ENCODE results near the gene GDF9. TPM values are rescaled to one million over a fixed set of nuclear protein-coding genes. Genes with fewer than 3 reads are reported as not detected.

The GDF9 gene
- total and polyA plus RNA-seq, 5 experiments from 2014 or later: 0.30 to 1.7 (median 0.85) TPM; not detected in 1

GRCh38 chr5:132812123-132812765, 54.0 kb downstream of the GDF9 start:
- Mint-ChIP-seq H3K4me3 (peak overlapping the region in 9 of 10 donors; percentile 73 to 88 (median 81)), H3K27me3 (peaks cover 35 to 57% (median 53%) of the 10 kb centered on the region in 5 donors), H3K4me1 (peaks cover 5 to 12% (median 10%) of the 10 kb centered on the region in 4 donors), H3K36me3 (no peaks in the 10 kb centered on the region), H3K27ac (peak overlapping the region in 1 of 10 donors; percentile 22), H3K9me3 (peaks cover 0 to 2% (median 0%) of the 10 kb centered on the region in 9 donors)
- no peak for DNase-seq
- POLR2A ChIA-PET: no interaction called here
- no peak for ATAC-seq

Other genes starting within 250 kb of the GDF9 start
- gene IL13, start 208.3 kb downstream of the GDF9 start, total RNA-seq: under 1 TPM in 1 of 2 experiments, not detected in 1; 0.31 TPM
- not detected for gene IL13, start 208.3 kb downstream of the GDF9 start, polyA plus RNA-seq
- not detected for gene IL4, start 192.5 kb downstream of the GDF9 start, total RNA-seq
- not detected for gene IL4, start 192.5 kb downstream of the GDF9 start, polyA plus RNA-seq
- 10 to 100 TPM; 15.1 to 16.9 TPM for gene KIF3A, start 128.9 kb downstream of the GDF9 start, total RNA-seq
- gene KIF3A, start 128.9 kb downstream of the GDF9 start, polyA plus RNA-seq: 10 to 100 TPM in 2 of 3 donors, 1 to 10 TPM in 1; 8.5 to 13.5 (median 11.5) TPM
- 10 to 100 TPM in 1 of 2 experiments, 1 to 10 TPM in 1; 10.0 to 10.2 TPM for gene CCNI2, start 119.0 kb downstream of the GDF9 start, total RNA-seq
- gene CCNI2, start 119.0 kb downstream of the GDF9 start, polyA plus RNA-seq: 1 to 10 TPM; 1.1 to 2.8 (median 1.7) TPM
- gene SEPTIN8, start 89.2 kb downstream of the GDF9 start, total RNA-seq: 1 to 10 TPM; 5.8 to 6.6 TPM
- gene SEPTIN8, start 89.2 kb downstream of the GDF9 start, polyA plus RNA-seq: 1 to 10 TPM in 2 of 3 donors, under 1 TPM in 1; 0.82 to 1.2 (median 1.1) TPM
- not detected for gene SOWAHA, start 53.2 kb downstream of the GDF9 start, total RNA-seq
- gene SOWAHA, start 53.2 kb downstream of the GDF9 start, polyA plus RNA-seq: not detected
- gene SHROOM1, start 35.8 kb downstream of the GDF9 start, total RNA-seq: not detected
- not detected for gene SHROOM1, start 35.8 kb downstream of the GDF9 start, polyA plus RNA-seq
- gene UQCRQ, start 173 bp upstream of the GDF9 start, total RNA-seq: 100 to 1,000 TPM; 101 to 114 TPM
- gene UQCRQ, start 173 bp upstream of the GDF9 start, polyA plus RNA-seq: 100 to 1,000 TPM; 594 to 702 (median 638) TPM
- gene LEAP2, start 7.2 kb upstream of the GDF9 start, total RNA-seq: 1 to 10 TPM; 4.7 to 6.8 TPM
- 1 to 10 TPM in 1 of 3 donors, under 1 TPM in 2; 0.64 to 2.1 (median 0.77) TPM for gene LEAP2, start 7.2 kb upstream of the GDF9 start, polyA plus RNA-seq
- gene AFF4, start 97.2 kb upstream of the GDF9 start, total RNA-seq: 10 to 100 TPM; 70.3 to 74.4 TPM
- 10 to 100 TPM; 16.5 to 20.9 (median 17.7) TPM for gene AFF4, start 97.2 kb upstream of the GDF9 start, polyA plus RNA-seq
- gene ZCCHC10, start 160.1 kb upstream of the GDF9 start, total RNA-seq: 10 to 100 TPM; 17.8 to 22.4 TPM
- 10 to 100 TPM; 28.7 to 36.9 (median 33.8) TPM for gene ZCCHC10, start 160.1 kb upstream of the GDF9 start, polyA plus RNA-seq
- gene HSPA4, start 185.5 kb upstream of the GDF9 start, total RNA-seq: 10 to 100 TPM; 64.0 to 73.3 TPM
- 10 to 100 TPM; 32.8 to 40.4 (median 37.7) TPM for gene HSPA4, start 185.5 kb upstream of the GDF9 start, polyA plus RNA-seq

All from naive thymus-derived CD8-positive, alpha-beta T cell (primary cell).